Measurements from ENCODE around the gene DLG5.
"Not testable (repeated sequence)": the region's sequence is repeated elsewhere in the genome, so short reads cannot be mapped to it uniquely, and the experiment has no call there.

DLG5 gene

DNA sequence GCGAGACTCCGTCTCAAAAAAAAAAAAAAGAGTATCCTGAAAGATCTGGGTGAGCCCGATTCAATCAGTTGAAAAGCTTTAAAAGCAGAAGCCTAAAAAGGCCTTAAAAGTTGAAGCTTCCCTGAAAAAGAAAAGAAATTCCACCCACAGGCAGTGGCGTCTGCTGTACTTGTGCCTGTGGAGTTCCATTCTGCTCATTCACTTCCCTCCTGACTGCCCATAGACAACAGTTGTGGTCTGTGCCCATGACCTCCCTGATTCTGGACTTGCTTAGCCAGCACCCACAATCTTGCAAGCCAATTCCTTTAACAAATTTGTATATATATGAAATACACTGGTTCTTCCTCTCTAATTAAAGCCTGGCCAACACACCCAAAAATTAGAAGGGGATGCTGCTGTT, 141.7 kb downstream of the DLG5 start:
- no peaks in the 10 kb centered on the region for H3K27me3 Mint-ChIP-seq
- H3K4me1 Mint-ChIP-seq, result no peaks in the 10 kb centered on the region
- H3K9me3 Mint-ChIP-seq, result no peaks in the 10 kb centered on the region
- H3K27ac Mint-ChIP-seq, result no peak overlapping the region
- H3K36me3 Mint-ChIP-seq, result no peaks in the 10 kb centered on the region
- no peak overlapping the region for H3K4me3 Mint-ChIP-seq

DNA sequence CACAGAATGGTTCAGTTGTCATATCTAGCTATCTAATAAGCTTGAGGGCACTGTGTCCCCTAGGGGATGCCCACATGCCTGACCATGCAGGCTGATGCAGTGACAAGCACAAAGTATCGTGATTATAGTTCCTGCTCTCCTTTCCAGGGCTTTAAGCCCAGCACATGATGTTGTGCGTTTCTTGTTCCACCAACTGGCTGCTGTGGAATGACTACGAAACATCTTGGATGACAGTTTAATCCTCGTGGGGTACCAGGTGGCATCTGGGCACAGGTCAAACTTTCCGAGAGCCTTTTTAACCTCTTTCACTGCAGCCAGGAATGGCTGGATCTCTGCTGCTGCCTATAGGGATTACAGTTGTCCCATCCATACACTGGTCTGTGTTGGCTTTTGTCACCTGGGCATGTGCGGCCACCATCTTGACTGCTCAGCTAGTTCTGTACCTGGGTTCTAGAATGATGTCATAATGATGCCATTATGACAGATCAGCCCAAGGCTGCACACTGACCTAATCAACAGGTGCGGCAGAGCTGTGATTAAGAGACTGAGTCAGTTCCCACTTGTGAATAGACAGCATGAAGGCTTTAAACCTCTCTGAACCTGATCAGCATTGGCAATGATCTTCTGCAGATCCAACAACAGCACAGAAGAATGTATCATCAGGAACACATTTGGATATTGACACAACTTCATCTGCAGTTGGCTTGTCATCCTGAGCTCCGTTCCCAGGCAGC, 144.1 kb downstream of the DLG5 start:
- no peaks in the 10 kb centered on the region for H3K4me1 Mint-ChIP-seq
- no peak overlapping the region for H3K27ac Mint-ChIP-seq
- H3K4me3 Mint-ChIP-seq, result no peak overlapping the region
- no peaks in the 10 kb centered on the region for H3K36me3 Mint-ChIP-seq
- no peaks in the 10 kb centered on the region for H3K27me3 Mint-ChIP-seq
- H3K9me3 Mint-ChIP-seq, result no peaks in the 10 kb centered on the region

DNA sequence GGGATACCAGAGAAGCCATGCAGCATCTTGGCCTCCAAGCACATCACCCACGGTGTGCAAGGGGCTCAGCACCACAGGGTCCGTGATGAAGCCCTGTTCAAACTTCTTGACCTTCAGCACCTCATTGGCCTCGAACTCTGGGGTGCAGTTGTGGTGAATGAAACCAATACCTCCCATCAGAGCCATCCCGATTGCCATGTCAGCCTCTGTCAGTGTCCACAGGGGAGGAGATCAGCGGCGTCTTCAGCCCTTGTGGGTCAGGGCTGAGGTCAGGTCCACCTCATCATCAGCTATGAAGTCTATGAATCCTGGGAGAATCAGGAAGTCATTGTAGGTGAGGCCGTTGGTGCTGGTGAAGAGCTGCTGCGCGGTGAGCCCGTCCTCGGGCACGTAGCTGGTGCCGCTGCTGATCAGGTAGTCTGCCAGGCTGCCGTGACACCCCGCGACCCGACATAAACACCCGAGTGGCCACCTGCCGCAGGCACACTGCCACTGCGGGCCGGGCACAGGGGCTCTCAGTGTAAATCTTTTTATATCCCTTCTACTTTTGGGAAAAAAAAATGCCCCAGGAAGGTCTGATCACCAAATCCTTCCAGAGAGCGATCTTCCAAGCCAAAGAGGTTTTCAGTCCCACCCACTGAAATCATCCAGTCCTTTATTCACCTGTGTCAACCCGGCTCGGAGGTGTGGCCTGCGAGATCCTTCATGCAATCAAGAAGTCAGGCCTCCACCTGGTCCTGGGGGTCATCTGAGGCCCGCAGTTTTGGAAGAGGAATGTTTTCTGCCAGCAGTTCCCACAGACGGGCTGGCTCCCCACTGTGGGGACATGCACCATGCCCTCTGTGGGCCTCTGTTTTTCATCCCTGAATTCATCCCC, 144.9 kb downstream of the DLG5 start:
- Mint-ChIP-seq H3K4me1 (no peaks in the 10 kb centered on the region), H3K36me3 (no peaks in the 10 kb centered on the region), H3K27ac (no peak overlapping the region), H3K27me3 (no peaks in the 10 kb centered on the region), H3K4me3 (no peak overlapping the region), H3K9me3 (no peaks in the 10 kb centered on the region)

DNA sequence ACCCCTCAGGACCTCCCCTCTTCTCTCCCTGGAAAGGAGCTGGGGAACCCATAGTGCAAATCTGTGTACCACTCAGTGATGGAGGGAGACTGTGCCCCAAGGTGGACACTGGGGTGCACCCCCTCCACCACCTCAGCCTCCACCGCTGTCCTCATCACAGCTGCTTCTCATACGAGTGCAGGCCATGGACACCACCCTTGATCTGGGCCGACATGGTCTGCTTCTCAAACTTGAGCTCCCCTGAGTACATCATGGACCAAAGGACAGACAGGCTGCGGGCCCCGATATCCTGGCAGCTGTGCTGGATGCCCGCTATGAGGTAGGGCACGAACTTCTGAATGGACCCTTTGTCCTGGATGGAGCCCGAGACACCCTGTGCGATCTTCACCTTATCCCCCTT, 146.4 kb downstream of the DLG5 start:
- no peak overlapping the region for H3K27ac Mint-ChIP-seq
- no peaks in the 10 kb centered on the region for H3K4me1 Mint-ChIP-seq
- peaks cover 6% of the 10 kb centered on the region for H3K9me3 Mint-ChIP-seq
- no peaks in the 10 kb centered on the region for H3K27me3 Mint-ChIP-seq
- no peak overlapping the region for H3K4me3 Mint-ChIP-seq
- peaks cover 2% of the 10 kb centered on the region for H3K36me3 Mint-ChIP-seq

DNA sequence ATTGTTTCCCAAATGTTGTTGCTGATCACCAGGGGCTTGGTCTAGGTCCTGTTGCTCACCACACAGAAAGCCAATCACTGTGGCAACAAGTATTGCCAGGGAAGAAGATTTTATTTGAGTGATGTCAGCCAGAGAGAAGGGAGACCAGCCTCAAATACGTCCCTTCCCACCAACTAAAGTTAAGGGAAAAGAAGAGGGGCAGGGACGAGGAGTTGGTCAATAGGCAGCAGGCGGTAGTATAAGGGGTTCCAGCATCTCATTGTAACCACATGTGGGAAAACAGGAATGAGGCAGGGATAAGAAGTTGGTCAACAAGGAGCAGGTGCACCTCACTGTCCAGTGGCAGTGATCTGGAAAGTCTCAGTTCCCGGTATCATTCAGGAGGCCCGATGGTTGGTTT, 150.1 kb downstream of the DLG5 start:
- H3K9me3 Mint-ChIP-seq, result peaks cover 6% of the 10 kb centered on the region
- H3K36me3 Mint-ChIP-seq, result peaks cover 2% of the 10 kb centered on the region
- no peak overlapping the region for H3K4me3 Mint-ChIP-seq
- no peaks in the 10 kb centered on the region for H3K4me1 Mint-ChIP-seq
- H3K27ac Mint-ChIP-seq, result no peak overlapping the region
- H3K27me3 Mint-ChIP-seq, result no peaks in the 10 kb centered on the region

DNA sequence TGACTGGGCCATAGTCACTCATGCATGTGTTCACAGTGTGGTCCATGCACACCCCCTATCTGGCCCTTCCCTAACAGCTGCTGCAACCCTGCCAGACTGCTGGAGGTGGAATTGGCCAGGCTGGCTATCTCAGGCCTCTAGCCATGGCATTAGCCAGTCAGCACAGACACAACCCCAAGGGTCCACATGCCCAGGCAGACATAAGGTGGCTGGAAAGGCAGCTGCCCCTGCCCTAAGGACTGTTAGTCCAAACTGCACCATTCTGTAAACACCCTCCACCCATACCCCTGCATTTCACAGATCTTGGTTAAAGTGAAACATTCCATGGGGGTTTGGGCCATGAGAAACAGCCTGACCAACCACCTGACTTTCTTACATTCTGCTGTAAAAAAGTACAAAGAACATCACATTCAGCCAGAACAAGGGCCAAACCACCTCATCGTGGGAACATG, 151.6 kb downstream of the DLG5 start:
- no peak overlapping the region for H3K27ac Mint-ChIP-seq
- no peaks in the 10 kb centered on the region for H3K4me1 Mint-ChIP-seq
- H3K4me3 Mint-ChIP-seq, result no peak overlapping the region
- H3K9me3 Mint-ChIP-seq, result peaks cover 6% of the 10 kb centered on the region
- H3K27me3 Mint-ChIP-seq, result no peaks in the 10 kb centered on the region
- peaks cover 2% of the 10 kb centered on the region for H3K36me3 Mint-ChIP-seq

DNA sequence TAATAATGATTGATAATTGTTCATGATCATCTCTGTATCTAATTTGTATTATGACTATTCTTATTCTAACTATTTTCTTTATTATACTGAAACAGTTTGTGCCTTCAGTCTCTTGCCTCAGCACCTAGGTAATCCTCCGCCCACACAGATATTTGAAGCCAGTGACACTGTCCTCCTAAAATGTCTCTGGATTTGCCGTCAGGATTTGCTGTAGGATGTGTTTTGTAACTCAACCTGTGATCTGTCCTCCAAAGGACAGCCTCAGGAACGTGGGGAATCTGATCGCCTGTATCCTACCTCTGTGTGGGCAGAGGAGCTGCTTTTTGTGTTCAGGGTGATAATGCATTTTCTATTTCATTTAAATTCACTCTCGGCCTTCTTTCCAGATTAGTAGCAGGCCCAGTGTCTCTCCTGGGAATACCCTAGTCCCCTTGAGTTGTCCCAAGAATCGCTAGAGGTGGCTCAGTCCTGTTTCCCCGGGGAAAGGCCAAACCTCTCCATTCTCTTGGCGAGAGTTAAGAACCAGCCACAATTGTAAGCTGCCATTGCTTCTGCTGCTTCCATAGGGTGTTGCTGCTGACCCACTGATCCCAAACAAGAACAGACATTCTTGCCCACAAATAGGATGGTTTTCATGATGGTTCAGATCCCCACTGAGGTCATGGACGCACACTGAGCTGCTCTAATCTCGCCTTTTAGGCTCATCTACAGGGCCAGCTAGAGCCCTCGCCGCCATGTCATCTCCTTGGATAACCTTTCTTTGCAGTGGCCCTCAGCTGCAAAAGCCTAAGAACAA, 152.7 kb downstream of the DLG5 start:
- no peaks in the 10 kb centered on the region for H3K4me1 Mint-ChIP-seq
- peaks cover 6% of the 10 kb centered on the region for H3K9me3 Mint-ChIP-seq
- no peak overlapping the region for H3K27ac Mint-ChIP-seq
- H3K27me3 Mint-ChIP-seq, result no peaks in the 10 kb centered on the region
- H3K4me3 Mint-ChIP-seq, result no peak overlapping the region
- H3K36me3 Mint-ChIP-seq, result peaks cover 2% of the 10 kb centered on the region

DNA sequence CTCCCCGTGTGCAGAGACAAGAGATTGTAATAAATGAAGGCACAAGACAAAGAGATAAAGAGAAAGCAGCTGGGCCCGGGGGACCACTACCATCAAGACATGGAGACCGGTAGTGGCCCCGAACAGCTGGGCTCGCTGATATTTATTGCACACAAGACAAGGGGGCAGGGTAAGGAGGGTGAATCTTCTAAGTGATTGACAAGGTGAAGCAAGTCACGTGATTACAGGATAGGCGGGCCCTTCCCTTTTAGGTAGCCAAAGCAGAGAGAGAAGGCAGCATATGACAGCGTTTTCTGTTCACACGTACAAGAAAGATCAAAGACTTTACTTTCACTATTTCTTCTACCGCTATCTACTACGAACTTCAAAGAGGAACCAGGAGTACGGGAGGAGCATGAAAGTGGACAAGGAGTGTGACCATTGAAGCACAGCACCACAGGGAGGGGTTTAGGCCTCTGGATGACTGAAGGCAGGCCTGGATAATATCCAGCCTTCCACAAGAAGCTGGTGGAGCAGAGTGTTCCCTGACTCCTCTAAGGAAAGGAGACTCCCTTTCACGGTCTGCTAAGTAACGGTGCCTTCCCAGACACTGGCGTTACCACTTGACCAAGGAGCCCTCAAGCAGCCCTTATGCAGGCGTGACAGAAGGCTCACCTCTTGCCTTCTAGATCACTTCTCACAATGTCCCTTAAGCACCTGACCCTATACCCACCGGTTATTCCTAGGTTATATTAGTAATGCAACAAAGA, 153.5 kb downstream of the DLG5 start:
- not testable (repeated sequence) for H3K27me3 Mint-ChIP-seq, H3K4me1 Mint-ChIP-seq, H3K27ac Mint-ChIP-seq, H3K9me3 Mint-ChIP-seq, H3K4me3 Mint-ChIP-seq, H3K36me3 Mint-ChIP-seq

DNA sequence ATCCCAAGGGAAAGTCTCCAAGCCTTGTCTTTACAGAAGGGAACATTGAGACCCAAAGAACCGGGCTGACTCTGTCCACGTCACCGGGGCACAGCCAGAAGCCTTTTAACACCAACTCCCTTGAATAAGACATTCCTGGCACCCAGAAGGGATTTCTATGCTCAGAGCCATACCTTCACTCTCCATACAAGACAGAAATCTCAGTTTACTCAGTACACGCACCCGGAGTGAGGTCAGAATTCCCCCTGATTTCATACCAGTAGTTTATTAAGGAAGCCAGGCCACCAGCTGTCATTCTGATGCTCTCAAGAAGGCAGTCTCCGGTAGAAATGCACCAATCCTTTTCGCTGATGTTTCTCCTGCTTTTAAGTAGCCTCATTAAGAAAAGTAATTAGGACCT, 154.7 kb downstream of the DLG5 start:
- no peak overlapping the region for H3K27ac Mint-ChIP-seq
- no peak overlapping the region for H3K4me3 Mint-ChIP-seq
- peaks cover 6% of the 10 kb centered on the region for H3K9me3 Mint-ChIP-seq
- H3K36me3 Mint-ChIP-seq, result peaks cover 2% of the 10 kb centered on the region
- H3K4me1 Mint-ChIP-seq, result no peaks in the 10 kb centered on the region
- no peaks in the 10 kb centered on the region for H3K27me3 Mint-ChIP-seq

DNA sequence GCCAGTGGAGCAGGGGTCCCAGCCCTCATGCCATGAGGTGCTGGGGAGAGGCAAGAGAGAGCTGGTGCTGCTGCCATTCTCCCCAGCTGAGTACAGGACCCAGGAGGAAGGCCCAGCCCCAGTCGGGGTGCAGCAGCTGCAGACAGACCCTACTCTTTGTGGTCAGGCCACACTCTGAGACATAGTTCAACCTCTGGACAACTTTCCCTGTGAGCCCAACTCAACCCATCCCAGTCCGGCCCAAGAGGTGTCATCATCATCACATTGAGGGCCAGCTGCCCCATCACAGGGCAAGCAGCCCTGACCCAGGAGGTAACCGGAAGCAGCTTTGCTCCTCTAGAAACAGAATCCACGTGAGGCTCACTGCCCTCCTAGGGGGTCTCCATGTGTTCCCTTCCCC, 155.1 kb downstream of the DLG5 start:
- H3K4me1 Mint-ChIP-seq, result no peaks in the 10 kb centered on the region
- H3K27me3 Mint-ChIP-seq, result no peaks in the 10 kb centered on the region
- H3K9me3 Mint-ChIP-seq, result peaks cover 4% of the 10 kb centered on the region
- H3K4me3 Mint-ChIP-seq, result no peak overlapping the region
- peaks cover under 1% of the 10 kb centered on the region for H3K36me3 Mint-ChIP-seq
- no peak overlapping the region for H3K27ac Mint-ChIP-seq

DNA sequence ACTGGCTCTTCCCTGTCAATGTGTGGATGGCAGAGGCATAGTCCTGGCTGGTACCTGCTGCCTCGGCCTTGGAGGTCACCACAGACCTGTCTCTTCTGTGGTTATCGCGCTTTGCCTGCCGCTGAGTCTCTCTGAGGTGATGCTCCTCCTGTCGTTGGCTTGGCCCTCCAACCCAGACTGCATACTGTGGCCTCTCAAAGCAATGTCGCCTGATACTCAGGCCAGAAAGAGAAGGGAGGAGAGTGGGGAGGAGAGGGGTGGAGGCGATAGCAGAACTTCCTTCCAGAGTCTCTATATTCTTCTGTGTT, 155.7 kb downstream of the DLG5 start:
- no peaks in the 10 kb centered on the region for H3K4me1 Mint-ChIP-seq
- no peak overlapping the region for H3K4me3 Mint-ChIP-seq
- no peaks in the 10 kb centered on the region for H3K36me3 Mint-ChIP-seq
- no peaks in the 10 kb centered on the region for H3K27me3 Mint-ChIP-seq
- no peak overlapping the region for H3K27ac Mint-ChIP-seq
- no peaks in the 10 kb centered on the region for H3K9me3 Mint-ChIP-seq

DNA sequence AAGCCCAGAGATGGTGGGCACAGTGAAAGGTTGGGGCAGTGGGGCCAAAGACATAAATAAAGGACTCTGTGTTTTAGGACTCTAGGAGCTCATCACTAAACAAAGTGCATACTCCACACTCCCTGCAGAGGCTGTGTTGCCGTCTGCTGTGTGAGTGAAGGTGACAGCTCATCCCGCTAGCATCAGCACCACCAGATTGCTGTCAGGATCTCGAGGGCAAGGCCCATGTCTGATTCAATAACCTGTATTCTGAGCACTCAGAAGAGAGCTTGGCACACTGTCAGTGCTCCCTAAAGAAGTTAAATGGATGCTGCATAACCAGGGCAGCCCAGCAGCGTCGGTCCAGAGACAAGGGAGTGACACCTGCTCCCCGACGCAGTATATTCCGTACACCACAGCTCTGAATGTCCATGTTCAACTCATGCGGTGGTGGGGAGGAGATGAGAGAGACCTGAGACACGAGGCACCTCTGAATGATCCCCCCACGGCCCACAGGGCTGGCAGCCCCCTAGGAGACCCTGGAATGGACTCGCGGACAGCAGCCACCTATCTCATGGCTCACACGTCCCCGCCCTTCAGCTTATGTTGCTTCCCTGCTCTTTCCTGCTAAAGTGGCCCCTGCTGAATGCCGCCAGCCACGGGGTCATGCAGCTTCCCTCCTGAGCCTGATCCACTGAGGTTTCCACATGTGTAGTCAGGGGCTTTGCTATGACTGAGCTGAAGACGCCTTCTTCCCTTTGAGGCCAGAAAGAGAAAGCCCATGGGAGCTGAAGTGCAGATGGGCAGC, 156.3 kb downstream of the DLG5 start:
- no peaks in the 10 kb centered on the region for H3K9me3 Mint-ChIP-seq
- H3K36me3 Mint-ChIP-seq, result no peaks in the 10 kb centered on the region
- no peak overlapping the region for H3K27ac Mint-ChIP-seq
- no peaks in the 10 kb centered on the region for H3K4me1 Mint-ChIP-seq
- H3K4me3 Mint-ChIP-seq, result no peak overlapping the region
- H3K27me3 Mint-ChIP-seq, result no peaks in the 10 kb centered on the region

DNA sequence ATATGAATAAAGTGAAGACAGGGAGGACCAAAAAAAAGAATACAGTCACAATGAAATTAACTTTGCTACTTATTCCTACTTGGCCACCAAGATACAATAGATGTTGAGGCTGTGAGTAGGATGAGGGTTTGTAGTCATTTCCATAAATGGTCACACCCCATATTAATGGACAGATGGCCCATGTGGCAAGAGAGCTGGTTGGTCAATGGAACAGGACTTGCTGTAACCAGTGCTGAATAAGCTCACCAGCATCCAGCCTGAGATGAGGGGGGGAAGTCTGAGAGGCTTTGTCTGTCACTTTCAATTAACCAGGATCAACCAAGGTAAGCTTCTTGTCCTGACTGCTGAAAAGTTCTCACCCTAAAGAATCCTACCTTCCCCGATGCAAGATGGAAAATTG, 158.5 kb downstream of the DLG5 start:
- H3K27ac Mint-ChIP-seq, result no peak overlapping the region
- H3K36me3 Mint-ChIP-seq, result no peaks in the 10 kb centered on the region
- no peaks in the 10 kb centered on the region for H3K9me3 Mint-ChIP-seq
- no peaks in the 10 kb centered on the region for H3K4me1 Mint-ChIP-seq
- H3K27me3 Mint-ChIP-seq, result no peaks in the 10 kb centered on the region
- H3K4me3 Mint-ChIP-seq, result no peak overlapping the region

DNA sequence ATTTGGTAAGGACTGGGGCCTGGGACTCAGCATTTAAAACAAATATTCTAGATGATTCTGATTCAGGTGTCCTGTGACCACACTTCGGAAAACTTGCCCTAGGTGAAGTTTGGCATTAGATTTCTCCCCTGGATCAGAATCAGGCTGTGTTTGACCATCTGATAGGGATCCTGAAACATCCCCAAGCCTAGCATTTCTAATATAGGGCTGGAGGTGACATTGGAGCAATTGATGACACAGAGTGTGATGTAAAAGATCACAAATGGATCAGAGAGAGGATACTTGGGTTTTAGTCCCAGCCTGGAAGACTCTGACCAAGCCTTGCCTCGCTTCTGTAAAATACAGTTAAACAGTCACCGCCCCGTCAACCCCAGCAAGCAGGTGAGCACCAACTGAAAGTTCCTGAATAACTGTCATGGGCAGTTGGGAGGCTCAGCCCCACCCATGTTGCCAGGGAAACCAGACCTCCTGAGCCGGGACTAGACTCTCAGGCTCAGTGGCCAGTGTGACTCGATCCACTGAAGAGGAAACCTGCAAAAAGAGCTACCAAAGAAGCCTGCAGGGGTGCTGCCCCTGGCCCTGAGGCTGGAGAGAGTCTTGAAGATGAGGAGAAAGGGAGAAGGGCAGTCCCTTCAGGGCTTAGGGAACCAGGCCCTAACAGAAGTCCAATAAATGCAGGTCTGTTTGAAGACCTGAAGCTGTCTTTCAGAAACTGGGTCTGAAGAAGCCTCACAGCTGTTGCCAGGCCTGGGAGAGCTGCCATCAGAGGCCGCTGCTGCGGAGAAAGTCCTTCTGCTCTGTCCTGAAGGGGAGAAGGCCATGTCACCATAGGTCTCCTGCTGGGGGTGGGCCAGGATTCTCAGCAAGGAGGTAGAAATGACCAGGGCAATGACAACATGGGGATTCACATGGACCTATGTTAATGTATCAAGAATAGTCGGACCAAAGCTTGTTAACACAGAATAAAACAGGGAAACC, 162.8 kb downstream of the DLG5 start:
- H3K4me3 Mint-ChIP-seq, result no peak overlapping the region
- no peaks in the 10 kb centered on the region for H3K27me3 Mint-ChIP-seq
- H3K36me3 Mint-ChIP-seq, result no peaks in the 10 kb centered on the region
- H3K9me3 Mint-ChIP-seq, result no peaks in the 10 kb centered on the region
- no peaks in the 10 kb centered on the region for H3K4me1 Mint-ChIP-seq
- no peak overlapping the region for H3K27ac Mint-ChIP-seq

Measured in activated naive CD4-positive, alpha-beta T cell treated with anti-CD3 and anti-CD28 coated beads, Interleukin-2, amount 50 U/mL, for 24 hours (primary cell).